Umbilical cord (tissue), 2 donors: Measurements from ENCODE around the gene SLC47A1. TPM values are rescaled to one million over a fixed set of nuclear protein-coding genes. Genes with fewer than 3 reads are reported as not detected.
"Not testable (repeated sequence)": the region's sequence is repeated elsewhere in the genome, so short reads cannot be mapped to it uniquely, and the experiment has no call there.

Source experiments
- DNase-seq: peaks from one replicate; pipeline ENCODE4 v3.0.0-alpha.2; 2015; ENCODE audit warnings: low spot score
- total RNA-seq: library from RNA; depleted of rRNA; stranded (reverse); fragments of >200 nt; gene quantifications from one replicate; pipeline ENCODE4 v1.2.3, GENCODE V29; 2014; ENCODE audit warnings: low replicate concordance; ENCODE audit not compliant: insufficient read depth

Gene SLC47A1
- total RNA-seq, 1 donor from 2014 or later, result 0.48 TPM

DNA sequence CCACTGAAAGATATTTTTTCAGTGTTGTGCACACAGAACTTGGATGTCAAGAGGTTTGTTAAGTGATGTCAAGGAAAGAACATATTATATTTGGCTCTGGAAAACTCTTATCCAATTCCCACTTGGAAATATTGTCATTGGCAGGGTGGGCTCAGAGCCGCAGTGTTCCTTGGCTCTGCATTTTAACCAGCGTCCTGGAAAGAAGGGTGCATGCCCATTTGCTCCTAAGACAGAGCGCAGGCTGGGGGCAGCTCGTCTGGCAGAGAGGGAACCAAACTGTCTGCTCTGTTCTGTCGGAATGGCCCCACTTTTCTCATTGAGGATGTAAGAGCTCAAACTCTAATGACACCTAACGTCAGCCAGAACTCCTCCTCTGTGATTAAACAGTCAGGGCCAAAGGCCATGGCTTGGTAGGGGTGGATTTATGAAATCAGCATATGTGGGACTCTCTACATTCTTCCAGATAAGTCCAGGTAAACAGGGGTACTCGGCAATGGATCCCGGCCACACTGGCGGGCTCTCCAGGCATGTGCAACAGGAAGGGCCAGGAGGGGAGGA, 18.0 kb downstream of the SLC47A1 start:
- no peak for DNase-seq

DNA sequence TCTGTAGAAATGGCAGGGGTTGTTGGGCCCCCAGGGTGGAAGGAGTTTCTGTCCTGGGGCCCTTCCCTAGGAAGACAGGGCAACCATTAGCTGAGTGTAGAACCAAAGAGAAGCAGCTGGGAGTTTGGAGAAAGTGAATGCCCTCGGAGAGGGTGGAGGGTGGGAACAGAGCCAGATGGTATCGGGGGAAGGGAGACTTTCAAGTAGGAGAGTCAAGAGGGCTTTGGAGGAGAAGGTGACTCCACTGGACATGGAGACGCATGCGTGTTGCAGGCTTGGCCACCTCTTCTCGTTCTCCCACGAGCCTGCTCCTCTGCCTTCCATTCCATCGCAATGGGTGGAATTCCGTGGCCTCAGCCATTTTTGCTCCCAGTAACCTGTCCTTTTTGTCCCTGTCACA, 19.4 kb downstream of the SLC47A1 start:
- DNase-seq, result no peak

DNA sequence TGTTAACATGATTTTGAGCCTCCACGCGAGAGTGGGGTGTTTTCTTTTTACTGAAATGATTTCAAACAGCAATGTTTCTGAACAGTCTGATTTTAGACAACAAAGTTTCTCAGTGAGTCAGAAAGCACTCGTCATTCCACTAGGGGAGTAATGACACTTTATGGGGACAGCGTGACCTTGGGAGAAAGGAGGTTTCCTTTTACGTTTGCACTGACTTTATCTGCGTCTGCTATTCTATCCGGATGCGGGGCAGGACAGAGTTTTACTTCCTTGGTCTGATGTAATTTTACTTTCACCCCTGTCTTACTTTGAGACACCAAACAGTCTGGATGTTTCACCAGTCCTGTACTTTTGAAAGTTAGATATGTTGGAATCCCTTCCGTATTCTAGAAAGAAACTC, 20.7 kb downstream of the SLC47A1 start:
- DNase-seq, result peak; percentile 30

DNA sequence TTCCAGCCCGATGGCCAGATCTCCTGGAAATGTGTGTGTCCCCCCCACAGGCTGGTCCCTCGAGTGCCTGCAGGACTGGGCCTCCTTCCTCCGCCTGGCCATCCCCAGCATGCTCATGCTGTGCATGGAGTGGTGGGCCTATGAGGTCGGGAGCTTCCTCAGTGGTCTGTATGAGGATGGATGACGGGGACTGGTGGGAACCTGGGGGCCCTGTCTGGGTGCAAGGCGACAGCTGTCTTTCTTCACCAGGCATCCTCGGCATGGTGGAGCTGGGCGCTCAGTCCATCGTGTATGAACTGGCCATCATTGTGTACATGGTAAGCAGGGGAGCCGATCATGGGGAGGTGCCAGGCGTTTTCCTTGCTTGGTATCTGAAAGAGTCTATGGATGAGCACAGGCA, 22.1 kb downstream of the SLC47A1 start:
- DNase-seq, result no peak

DNA sequence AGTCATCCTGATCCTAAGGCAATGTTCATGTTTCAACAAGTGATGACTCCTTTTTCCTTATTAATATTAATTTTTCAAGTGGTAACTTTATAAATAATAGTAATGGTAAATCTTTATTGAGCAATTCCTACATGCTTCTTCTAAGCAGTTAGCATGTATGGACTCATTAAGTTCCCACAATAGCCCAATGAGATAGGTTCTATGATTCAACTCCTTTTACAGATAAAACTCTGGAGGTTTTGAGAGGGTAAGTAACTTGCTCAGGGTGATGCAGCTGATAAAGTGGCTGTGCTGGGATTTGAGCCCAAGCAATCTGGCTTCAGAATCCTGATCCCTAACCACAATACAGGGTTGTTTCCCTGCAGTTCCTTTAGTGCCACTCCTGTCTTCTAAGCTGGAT, 25.3 kb downstream of the SLC47A1 start:
- no peak for DNase-seq

DNA sequence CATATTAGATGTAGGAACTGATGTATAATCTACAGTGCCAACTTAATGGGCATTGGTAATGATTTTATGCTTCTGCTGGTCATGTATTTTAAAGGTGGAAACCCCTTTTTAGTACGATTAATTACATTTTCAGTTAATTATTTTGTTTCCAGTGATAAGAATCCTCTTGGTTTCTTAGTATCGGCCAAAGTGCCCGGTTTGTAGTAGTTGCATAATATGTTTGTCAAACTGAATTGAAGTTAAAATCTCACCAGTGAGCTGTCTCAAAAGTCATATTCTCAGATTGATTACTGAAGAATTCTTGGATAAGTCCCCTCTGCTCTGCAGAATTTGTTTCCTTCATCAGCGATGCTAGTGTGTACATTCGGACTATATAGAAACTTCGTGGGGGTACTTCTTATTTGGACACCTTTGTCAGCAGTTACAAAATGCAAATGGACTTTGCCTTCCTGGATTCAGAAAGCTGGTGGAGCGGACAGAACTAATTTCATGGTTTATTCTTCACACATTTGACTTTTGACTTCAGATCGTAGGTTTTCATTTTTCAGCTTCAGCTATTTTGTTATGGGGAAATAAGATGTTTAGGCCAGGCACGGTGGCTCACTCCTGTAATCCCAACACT, 28.2 kb downstream of the SLC47A1 start:
- no peak for DNase-seq

DNA sequence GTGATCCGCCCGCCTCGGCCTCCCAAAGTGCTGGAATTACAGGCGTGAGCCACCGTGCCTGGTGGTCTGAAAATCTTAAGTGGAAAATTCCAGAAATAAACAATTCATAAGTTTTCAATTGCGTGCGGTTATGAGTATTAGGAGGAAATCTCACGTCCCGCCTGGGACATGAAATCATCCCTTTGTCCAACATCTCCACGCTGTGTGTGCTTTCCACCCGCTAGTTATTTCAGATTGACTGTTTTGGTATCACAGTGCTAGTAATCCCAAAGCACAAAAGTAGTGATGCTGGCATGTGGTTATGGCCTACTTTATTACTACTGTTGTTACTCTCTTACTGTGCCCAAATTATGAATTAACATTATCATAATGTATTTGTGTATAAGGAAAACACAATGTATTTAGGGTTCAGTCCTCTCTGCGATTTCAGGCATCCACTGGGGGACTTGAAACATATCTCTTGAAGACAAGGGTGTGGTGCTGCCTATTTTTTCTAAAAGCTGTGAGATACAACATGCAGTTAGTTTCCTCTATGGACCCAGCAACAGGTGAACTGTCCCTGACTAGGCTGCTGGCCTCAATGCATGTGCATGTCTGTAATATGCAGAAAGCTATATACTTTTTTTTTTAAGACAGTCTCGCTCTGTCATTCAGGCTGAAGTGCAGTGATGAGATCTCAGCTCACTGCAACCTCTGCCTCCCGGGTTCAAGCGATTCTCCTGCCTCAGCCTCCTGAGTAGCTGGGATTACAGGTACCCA, 32.3 kb downstream of the SLC47A1 start:
- DNase-seq, result no peak

DNA sequence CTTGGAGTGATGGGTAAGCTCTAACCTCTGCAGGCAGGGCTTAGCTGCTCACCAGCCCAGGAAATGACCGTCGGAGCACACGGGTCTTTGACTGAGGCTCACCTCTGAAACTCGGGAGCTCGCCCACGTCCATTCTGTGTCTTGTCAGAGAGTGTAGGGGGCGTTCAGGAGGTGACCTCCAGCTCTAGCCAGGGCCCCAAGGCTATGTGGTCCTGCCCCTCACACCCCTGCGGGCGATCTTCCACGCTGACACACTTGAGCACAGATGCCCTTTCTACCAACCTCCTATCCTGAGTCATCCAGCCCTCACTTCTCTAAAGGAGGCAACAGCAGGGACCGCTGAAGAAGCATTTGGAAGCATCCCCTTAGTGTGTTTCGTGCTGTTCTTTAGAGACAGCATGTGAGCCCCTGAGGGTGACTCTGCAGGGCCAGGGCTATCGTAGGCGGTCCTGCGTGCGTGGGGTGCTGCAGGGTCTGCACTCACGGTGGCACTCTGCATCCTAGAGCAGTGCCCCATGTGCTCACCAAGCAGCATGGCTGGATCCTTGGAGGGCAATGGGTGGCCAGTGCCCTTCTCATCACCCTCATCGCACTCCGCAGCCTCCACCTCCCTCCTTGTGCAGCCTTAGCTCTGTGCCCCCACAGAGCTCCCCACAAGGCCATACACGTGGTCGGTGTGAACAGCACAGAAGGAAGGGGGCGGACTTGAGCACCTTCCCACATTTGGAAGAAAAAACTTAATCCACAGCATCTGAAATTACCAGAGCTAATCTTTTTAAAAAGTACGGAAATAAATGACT, 33.8 kb downstream of the SLC47A1 start:
- no peak for DNase-seq

DNA sequence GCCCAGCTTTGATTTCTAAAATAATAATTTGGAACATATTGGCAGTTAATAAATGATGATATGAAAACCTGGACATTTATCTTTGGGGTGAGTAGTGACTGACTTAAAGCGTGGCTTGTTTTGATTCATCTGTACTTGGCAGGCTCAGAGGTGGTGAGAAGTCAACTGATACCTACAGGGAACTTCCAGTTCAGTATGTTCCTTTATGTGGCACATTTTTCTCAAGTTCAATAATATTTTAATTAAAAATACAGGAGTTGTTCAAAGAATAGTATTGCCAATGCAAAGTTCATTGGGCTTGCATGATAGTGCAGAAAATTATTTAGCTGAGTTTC, 34.3 kb downstream of the SLC47A1 start:
- no peak for DNase-seq

DNA sequence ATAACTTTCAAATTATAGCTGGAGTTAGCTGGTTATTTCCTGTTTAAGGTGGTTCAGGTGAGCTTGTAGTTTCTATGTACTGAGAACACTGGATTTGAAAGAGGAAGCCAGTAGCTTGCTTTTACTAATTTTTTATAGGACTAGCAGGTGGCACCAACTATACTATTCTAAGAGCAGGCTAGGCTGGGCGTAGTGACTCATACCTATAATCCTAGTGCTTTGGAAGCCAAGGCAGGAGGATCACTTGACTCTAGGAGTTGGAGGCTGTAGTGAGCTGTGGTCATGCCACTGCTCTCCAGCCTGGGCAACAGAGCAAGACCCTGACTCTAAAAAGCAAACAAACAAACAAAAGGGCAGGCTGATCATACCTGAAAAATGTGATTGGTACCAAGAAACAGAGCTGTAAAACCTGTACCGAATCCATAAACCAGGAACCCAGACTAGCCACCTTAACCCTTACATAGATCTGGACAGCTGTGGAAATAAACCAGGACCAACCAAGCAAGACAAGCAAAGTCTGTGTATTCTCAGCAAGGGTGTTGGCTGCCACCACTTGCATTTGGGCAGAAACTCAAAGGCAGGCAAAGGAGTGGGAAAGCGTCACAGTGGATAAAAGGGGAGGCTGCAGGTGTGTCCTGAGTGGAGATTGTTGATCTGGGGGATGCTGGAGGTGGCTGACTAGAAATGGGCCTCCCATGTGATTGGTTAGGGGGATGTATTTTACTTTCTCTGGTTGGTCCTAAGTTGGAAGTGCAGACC, 36.3 kb downstream of the SLC47A1 start:
- DNase-seq, result no peak

DNA sequence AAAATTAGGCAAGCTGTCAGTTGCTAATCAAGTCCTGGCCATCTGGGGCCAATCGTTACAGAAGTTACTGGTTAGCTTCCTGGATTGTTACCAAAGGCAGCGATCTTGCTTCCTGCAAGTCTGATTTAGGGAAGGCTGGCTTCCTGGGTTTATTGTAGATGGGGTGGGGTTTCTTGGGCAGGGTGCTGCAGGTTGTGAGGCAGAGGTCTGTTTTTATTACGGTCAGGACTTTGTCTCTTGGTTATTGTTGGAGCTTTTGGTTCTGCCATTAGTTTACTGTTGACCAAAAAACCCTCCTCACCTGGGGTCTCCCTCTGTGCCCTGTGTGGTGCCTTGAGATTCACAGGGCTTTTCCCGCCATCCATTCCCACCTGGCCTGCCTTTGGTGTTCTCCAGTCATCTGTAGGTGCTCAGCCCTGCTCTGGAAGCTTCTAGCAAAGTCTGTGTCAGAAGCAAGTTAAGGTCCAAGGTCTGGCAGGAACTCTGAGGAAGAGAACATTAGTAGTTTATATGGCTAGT, 36.9 kb downstream of the SLC47A1 start:
- DNase-seq, result no peak

DNA sequence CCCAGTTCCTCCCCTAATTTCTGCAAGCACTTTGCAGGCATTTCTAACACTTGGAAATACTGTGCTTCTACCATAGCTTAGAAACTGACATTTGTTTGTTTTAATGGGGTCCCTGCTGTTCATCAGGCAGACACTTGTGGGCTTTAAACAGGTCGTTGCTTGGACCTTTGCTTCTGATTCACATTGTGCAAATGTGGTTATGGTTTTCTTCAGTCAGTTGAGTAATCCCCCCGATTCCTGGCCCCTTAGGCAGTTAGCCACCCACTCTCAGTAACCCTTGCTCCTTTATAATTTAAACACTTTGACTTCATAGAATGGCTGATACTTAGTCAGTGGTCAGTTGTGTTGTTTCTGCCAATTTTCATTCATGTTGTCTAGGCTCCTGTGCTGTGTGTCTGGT, 39.4 kb downstream of the SLC47A1 start:
- no peak for DNase-seq

DNA sequence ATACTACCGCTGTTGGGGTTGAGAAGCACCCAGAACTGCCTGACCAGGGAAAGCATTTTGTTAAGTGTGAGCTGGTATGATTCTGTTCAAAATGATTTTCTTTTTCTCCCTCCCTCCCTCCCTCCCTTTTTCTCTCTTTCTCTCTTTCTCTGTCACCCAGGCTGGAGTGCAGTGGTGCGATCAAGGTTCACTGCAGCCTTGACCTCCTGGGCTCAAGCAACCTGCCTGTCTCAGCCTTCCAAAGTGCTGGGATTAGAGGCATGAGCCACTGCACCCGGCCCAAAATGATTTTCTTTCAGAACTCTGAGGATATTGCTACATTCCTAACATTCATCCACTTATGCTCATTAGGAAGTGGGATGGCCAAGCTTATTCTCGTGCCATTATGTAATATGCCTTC, 41.3 kb downstream of the SLC47A1 start:
- no peak for DNase-seq

DNA sequence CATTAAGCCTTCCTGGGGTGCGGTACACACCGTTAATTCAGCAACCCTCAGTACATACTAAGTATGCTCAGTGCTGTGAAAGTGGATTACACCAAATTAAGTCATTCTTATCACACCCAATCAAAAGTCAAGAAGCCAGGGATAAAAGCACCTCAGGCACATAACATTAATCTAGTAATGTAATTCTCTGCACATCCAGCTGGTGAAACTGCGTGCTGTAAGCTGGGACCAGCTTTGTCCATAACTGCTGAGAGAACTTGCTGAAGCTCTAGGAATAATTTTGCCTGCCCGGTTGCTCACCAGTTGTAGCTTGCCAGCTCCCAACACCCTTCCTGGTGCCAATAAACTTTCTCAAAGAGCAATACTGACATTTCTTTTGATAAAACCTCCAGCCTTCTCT, 44.9 kb downstream of the SLC47A1 start:
- DNase-seq, result no peak

DNA sequence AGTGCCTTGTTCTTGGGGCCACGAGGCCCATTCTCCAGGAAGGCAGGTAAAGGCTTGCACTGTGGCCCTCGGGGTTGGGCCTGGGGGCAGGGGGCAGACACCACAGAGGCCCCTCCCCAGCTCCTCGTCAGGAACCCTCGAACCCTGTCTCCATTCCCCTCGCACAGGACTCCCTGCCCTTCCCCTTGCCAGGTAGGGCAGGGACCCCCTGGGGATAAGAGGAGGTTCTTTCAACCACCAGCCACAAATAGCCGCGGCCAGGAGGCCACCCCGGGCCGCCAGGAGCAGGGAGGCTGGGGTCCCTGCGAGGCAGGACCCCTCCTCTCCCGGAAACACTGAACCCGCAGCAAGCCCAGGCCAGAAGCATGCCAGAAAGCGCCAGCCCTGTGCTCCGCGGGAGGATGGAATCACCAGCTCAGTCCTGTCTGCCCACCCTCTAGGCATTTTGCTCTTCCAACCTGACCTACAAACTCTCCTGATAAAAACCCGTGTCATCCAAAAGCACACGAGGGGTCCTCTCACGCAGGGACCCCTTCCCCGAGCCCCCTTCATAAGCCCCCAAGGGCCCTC, 45.6 kb downstream of the SLC47A1 start:
- DNase-seq, result no peak

DNA sequence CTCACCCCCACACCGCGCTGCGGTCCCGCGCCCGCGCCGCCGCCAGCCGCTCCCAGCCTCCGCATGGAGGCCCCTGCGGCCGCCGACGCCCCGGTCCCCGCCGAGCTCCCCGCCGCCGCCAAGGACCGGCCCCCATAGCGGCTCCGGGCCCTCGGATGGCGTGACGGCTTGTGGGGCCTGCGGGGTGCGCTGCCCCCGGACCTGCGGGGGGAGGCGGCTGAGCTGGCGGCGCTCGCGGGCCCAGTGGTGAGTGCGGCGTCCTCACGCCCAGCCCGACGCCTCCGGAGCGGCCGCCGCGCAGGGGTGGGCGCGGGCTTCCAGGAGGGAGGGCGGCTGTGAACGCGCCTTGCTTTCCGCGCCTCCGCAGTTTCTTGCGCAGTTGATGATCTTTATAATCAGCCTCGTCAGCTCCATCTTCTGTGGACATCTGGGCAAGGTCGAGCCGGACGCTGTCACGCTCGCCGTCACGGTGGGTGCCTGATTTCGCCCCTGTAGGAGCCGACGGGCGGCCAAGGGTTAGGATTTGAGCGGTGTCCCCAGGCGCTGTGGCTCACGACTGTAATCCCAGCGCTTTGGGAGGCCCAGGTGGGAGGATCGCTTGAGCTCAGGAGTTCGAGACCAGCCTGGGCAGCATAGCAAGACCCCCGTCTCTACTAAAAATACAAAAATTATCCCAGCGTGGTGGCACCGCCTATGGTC, 46.4 kb downstream of the SLC47A1 start:
- DNase-seq, result peak; percentile 23

DNA sequence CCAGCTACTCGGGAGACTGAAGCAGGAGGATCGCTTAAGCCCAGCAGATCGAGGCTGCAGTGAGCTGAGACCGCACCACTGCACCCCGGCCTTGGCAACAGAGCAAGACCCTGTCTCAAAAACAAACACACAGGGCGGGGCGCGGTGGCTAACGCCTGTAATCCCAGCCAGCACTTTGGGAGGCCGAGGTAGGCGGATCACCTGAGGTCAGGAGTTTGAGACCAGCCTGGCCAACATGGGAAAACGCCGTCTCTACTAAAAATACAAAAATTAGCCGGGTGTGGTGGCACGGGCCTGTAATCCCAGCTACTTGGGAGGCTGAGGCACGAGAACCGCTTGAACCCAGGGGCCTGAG, 46.9 kb downstream of the SLC47A1 start:
- not testable (repeated sequence) for DNase-seq

DNA sequence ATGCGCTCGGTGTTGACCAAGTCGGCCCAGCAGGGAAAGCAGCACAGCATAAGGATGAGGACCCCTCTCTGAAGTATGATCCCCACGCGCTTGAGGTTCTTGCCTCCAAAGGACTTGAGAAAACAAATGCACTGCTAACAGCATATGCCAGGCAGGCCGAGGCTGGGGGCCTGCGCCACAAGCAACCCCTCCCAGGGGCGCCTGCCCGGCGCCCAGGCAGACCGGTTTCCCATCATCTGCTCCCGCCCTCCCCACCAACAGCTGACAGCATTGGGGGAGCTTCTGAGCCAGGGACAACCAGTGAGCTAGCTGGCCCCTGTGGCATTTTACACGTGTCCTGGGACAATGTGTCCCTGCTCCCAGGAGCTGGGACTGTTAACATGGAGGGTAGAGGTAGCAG, 48.5 kb downstream of the SLC47A1 start:
- not testable (repeated sequence) for DNase-seq

DNA sequence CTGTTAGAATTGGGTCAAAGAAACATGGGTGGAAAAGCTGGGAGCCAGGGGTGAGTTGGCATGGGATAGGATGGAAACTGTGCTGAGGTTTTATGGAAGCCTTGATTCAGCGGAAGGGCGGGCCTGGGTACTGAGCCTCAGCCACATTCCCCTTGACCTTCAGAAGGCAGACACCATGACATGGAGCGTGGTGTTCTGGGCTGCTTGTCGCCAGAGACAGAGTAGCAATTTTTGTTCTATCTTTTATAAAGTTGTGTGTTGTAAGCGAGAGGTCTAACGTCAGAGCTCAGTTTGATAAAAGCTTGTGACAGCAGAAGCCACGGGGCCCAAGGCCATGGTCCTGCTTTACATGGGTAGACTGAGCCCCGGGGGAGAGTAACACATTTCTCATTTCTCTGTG, 50.2 kb downstream of the SLC47A1 start:
- DNase-seq, result no peak

DNA sequence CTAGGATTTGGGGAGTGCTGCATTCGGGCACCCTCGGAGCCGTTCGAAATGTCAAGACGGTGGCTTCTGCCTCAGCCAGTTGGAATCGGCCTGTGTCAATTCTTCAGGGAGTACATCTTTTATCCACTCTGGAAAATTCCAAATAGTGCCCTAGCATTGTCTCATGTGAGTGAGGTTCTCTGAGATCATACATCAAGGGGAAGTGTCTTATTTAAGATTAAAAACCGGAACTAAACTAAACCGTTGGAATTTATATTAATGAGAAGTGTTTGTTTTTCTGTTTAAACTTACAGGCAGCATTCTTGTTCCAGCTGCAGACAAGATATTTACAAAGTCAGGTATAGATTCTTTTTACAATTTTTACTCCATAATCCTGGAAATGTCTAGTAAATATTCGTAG, 56.8 kb downstream of the SLC47A1 start:
- no peak for DNase-seq
